ENCODE measurements around the gene NCBP2.

DNA sequence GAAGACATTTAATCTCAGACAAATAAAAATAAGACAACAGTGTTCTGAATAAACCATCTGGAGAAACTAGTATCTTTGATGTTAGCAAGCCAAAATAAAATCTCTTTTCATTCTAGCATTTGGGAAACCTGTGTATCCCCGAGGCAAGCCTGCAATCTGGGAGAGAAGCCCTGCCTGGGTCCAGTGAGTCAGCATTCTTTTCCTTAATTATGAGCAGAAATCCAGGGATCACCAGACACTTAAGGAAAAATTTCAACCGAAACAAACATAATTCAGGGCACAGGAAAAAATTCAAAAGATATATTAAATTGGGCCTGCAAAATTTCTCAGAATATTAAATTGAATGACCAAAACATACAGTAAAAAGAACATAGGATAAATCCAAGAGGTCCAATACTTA is 4.2 kb downstream of the NCBP2 start:
- TF ChIP-seq POLR2A (IDR thresholded peaks at IDR 0.05): no peak
- TF ChIP-seq, protein P1, sequence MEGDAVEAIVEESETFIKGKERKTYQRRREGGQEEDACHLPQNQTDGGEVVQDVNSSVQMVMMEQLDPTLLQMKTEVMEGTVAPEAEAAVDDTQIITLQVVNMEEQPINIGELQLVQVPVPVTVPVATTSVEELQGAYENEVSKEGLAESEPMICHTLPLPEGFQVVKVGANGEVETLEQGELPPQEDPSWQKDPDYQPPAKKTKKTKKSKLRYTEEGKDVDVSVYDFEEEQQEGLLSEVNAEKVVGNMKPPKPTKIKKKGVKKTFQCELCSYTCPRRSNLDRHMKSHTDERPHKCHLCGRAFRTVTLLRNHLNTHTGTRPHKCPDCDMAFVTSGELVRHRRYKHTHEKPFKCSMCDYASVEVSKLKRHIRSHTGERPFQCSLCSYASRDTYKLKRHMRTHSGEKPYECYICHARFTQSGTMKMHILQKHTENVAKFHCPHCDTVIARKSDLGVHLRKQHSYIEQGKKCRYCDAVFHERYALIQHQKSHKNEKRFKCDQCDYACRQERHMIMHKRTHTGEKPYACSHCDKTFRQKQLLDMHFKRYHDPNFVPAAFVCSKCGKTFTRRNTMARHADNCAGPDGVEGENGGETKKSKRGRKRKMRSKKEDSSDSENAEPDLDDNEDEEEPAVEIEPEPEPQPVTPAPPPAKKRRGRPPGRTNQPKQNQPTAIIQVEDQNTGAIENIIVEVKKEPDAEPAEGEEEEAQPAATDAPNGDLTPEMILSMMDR (IDR thresholded peaks at IDR 0.05): no peak
